GM23248 (cell line): ENCODE results near the gene LSM3. TPM values are rescaled to one million over a fixed set of nuclear protein-coding genes. Genes with fewer than 3 reads are reported as not detected.

ENCODE experiments used
- DNase-seq: peaks from one replicate; pipeline ENCODE4 v3.0.0-alpha.2; 2015
- H2AFZ ChIP-seq: fragments of 200-600 bp; sonication (generic); 2 replicates; pipeline ENCODE4 v1.6.1; 2016; ENCODE audit warnings: antibody characterized with exemption
- H3F3A ChIP-seq: fragments of 200-600 bp; sonication (generic); 2 replicates; pipeline ENCODE4 v1.6.1; 2016; ENCODE audit warnings: mild to moderate bottlenecking, antibody characterized with exemption, mixed run types; ENCODE audit not compliant: insufficient read depth
- H3K27ac ChIP-seq: fragments of 200-600 bp; sonication (generic); 2 replicates; pipeline ENCODE4 v1.5.1; 2016; ENCODE audit warnings: mild to moderate bottlenecking
- H3K27me3 ChIP-seq: fragments of 200-600 bp; sonication (generic); replicated peaks from 2 replicates; pipeline ENCODE4 v1.6.1; 2016; ENCODE audit warnings: mild to moderate bottlenecking; ENCODE audit not compliant: insufficient read depth
- H3K36me3 ChIP-seq: fragments of 200-600 bp; sonication (generic); 2 replicates; pipeline ENCODE4 v1.6.1; 2016; ENCODE audit warnings: low read depth, mild to moderate bottlenecking
- H3K4me1 ChIP-seq: fragments of 200-600 bp; sonication (generic); 2 replicates; pipeline ENCODE4 v1.6.1; 2016; ENCODE audit warnings: mild to moderate bottlenecking; ENCODE audit not compliant: insufficient read depth
- H3K4me2 ChIP-seq: fragments of 200-600 bp; sonication (generic); one replicate; pipeline ENCODE4 v1.6.1; 2016; ENCODE audit warnings: mild to moderate bottlenecking; ENCODE audit not compliant: unreplicated experiment
- H3K4me3 ChIP-seq: fragments of 200-600 bp; sonication (generic); 2 replicates; pipeline ENCODE4 v1.5.1; 2016; ENCODE audit warnings: mild to moderate bottlenecking
- H3K79me2 ChIP-seq: fragments of 200-600 bp; sonication (generic); 2 replicates; pipeline ENCODE4 v1.6.1; 2016; ENCODE audit warnings: mild to moderate bottlenecking; ENCODE audit not compliant: insufficient read depth
- H3K9ac ChIP-seq: fragments of 200-600 bp; sonication (generic); 2 replicates; pipeline ENCODE4 v1.6.1; 2016; ENCODE audit warnings: mild to moderate bottlenecking
- H3K9me2 ChIP-seq: fragments of 200-600 bp; sonication (generic); 2 replicates; pipeline ENCODE4 v1.6.1; 2016; ENCODE audit warnings: mixed run types, mild to moderate bottlenecking, moderate library complexity; ENCODE audit not compliant: insufficient read depth
- H3K9me3 ChIP-seq: fragments of 200-600 bp; sonication (generic); one replicate; pipeline ENCODE4 v1.6.1; 2017; ENCODE audit warnings: low read depth
- H4K20me1 ChIP-seq: fragments of 200-600 bp; sonication (generic); 2 replicates; pipeline ENCODE4 v1.6.0; 2016; ENCODE audit not compliant: insufficient read depth
- EZH2 ChIP-seq: fragments of 200-600 bp; sonication (generic); IDR thresholded peaks from 2 replicates; pipeline ENCODE4 v1.6.1; 2018; ENCODE audit warnings: antibody characterized with exemption, mild to moderate bottlenecking; ENCODE audit not compliant: insufficient read depth, poor library complexity, severe bottlenecking
- EZH2phosphoT487 ChIP-seq: fragments of 200-600 bp; sonication (generic); IDR thresholded peaks from 2 replicates; pipeline ENCODE4 v1.6.1; 2018; ENCODE audit warnings: antibody characterized with exemption, moderate library complexity, mild to moderate bottlenecking, low read depth; ENCODE audit not compliant: insufficient read depth
- WGBS, 2 experiments: methylation state at CpG; one replicate each; pipeline ENCODE4 v1.1.6; 2015 to 2017; ENCODE audit warnings: low lambda C conversion rate in 2 of 2, low coverage in 1 of 2; ENCODE audit errors: missing lambda C conversion rate in 2 of 2; 5-methylcytosine and 5-hydroxymethylcytosine counted together
- in situ Hi-C: fragments of 300-500 bp; cut with MboI; formaldehyde crosslinking; loops from 2 replicates; pipeline ENCODE4 v1.15.0; 2020
- polyA plus RNA-seq: library from polyadenylated mRNA; unstranded; fragments of >200 nt; fragmentation: Nextera tagmentation; extraction: Ambion mirVana; gene quantifications from 2 replicates; pipeline ENCODE4 v1.2.1, GENCODE V29; 2016
- total RNA-seq: library from RNA; depleted of rRNA; stranded (reverse); fragments of >200 nt; shearing (Covaris generic); gene quantifications from 2 replicates; pipeline ENCODE4 v1.2.3, GENCODE V29; 2014

LSM3 gene
- total and polyA plus RNA-seq, 2 experiments from 2014 or later = 9.4 to 32.3 TPM

- no peaks in the 10 kb centered on the region for H3K9me2 ChIP-seq
- no peak overlapping the region for H3K4me3 ChIP-seq
- peaks cover 17% of the 10 kb centered on the region for H3F3A ChIP-seq
- H3K9ac ChIP-seq = no peak overlapping the region
- H3K9me3 ChIP-seq = no peaks in the 10 kb centered on the region
- no peak for DNase-seq
- in situ Hi-C loops = no loop called here
- H2AFZ ChIP-seq = no peak overlapping the region
- no peaks in the 10 kb centered on the region for H3K79me2 ChIP-seq
- 91 to 96% methylated on average over 4 of the region's 4 CpGs for WGBS, 2 experiments
- H3K36me3 ChIP-seq = no peaks in the 10 kb centered on the region
- H3K4me2 ChIP-seq = no peak overlapping the region
- H3K4me1 ChIP-seq = peaks cover 43% of the 10 kb centered on the region
- no peak overlapping the region for H3K27ac ChIP-seq
- no peaks in the 10 kb centered on the region for H4K20me1 ChIP-seq
- no peaks in the 10 kb centered on the region for H3K27me3 ChIP-seq
- TF ChIP-seq EZH2 (no peak), EZH2phosphoT487 (no peak)
Observed at GRCh38 chr3:14208168-14208567, 29.6 kb downstream of the LSM3 start.

DNA sequence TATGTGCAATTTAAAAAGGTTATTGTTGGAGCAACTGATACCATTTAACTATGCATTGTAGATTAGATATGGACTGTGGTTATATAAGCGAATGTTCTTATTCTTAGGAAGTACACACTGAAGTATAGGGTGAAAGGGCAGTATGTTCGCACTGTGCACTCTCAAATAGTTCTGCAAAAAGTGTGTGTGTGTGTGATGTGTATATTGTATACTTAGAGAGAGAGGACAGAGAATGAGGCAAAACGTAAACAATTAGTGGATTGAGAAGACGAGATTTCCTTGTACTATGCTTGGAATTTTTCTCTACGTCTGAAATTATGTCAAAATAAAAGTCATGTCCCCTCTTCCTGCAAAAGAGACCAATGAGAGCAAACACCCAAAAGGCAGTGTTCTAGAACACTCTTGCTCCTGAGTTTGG lies 30.4 kb downstream of the LSM3 start:
- no peaks in the 10 kb centered on the region for H3K9me3 ChIP-seq
- 80 to 82% methylated on average over 5 of the region's 5 CpGs for WGBS, 2 experiments
- in situ Hi-C loops = no loop called here
- H3K9me2 ChIP-seq = no peaks in the 10 kb centered on the region
- no peak for DNase-seq
- no peak overlapping the region for H3K4me2 ChIP-seq
- no peak overlapping the region for H3K4me3 ChIP-seq
- peaks cover 17% of the 10 kb centered on the region for H3F3A ChIP-seq
- peaks cover 36% of the 10 kb centered on the region for H3K4me1 ChIP-seq
- H3K27me3 ChIP-seq = no peaks in the 10 kb centered on the region
- no peaks in the 10 kb centered on the region for H3K36me3 ChIP-seq
- H2AFZ ChIP-seq = no peak overlapping the region
- no peak overlapping the region for H3K27ac ChIP-seq
- H3K9ac ChIP-seq = no peak overlapping the region
- no peaks in the 10 kb centered on the region for H3K79me2 ChIP-seq
- no peak for TF ChIP-seq EZH2
- no peak for TF ChIP-seq EZH2phosphoT487
- H4K20me1 ChIP-seq = no peaks in the 10 kb centered on the region

- H2AFZ ChIP-seq = no peak overlapping the region
- in situ Hi-C loops = no loop called here
- H3F3A ChIP-seq = peaks cover 17% of the 10 kb centered on the region
- no peak overlapping the region for H3K27ac ChIP-seq
- H3K27me3 ChIP-seq = no peaks in the 10 kb centered on the region
- H3K9me2 ChIP-seq = no peaks in the 10 kb centered on the region
- no peak for TF ChIP-seq EZH2
- TF ChIP-seq EZH2phosphoT487 = no peak
- H3K36me3 ChIP-seq = no peaks in the 10 kb centered on the region
- WGBS, 2 experiments = 43 to 44% methylated on average over 14 of the region's 14 CpGs
- peaks cover 34% of the 10 kb centered on the region for H3K4me1 ChIP-seq
- H4K20me1 ChIP-seq = no peaks in the 10 kb centered on the region
- DNase-seq = peak; percentile 50
- H3K4me3 ChIP-seq = no peak overlapping the region
- peak overlapping the region; percentile 81 for H3K4me2 ChIP-seq
- no peaks in the 10 kb centered on the region for H3K9me3 ChIP-seq
- no peaks in the 10 kb centered on the region for H3K79me2 ChIP-seq
- H3K9ac ChIP-seq = no peak overlapping the region
Observed at GRCh38 chr3:14209581-14210289, 31.1 kb downstream of the LSM3 start.

DNA sequence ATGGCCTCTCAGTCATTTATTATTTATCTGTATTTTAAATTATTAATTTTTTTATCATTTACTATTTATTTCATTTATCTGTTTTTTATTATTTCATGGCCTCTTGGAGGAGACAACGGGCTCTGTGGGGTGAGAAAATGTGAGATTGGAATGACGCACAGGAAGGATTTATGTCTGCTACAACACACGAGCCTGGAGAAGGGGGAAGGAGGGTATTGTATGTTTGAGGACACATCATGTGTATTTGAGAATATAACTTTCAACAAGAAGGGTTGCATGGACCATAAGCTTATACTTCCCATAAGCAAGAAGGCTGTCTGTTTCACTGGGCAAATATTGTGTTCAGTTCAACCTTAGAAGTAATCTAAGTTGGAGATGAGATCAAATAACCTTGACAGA lies 31.7 kb downstream of the LSM3 start:
- Histone ChIP-seq H3K27ac (peak overlapping the region; percentile 47; the same call in 1 of the 2 replicates), H3F3A (peaks cover 17% of the 10 kb centered on the region), H3K9ac (no peak overlapping the region), H3K9me3 (no peaks in the 10 kb centered on the region), H3K79me2 (no peaks in the 10 kb centered on the region), H3K4me3 (0 out of 2 replicates have a peak overlapping the region, but pooled peaks have one; percentile 18), H3K4me1 (peaks cover 34% of the 10 kb centered on the region), H3K9me2 (no peaks in the 10 kb centered on the region), H4K20me1 (no peaks in the 10 kb centered on the region), H3K27me3 (no peaks in the 10 kb centered on the region), H2AFZ (no peak overlapping the region), H3K4me2 (peak overlapping the region; percentile 81), H3K36me3 (no peaks in the 10 kb centered on the region)
- TF ChIP-seq EZH2phosphoT487 = no peak
- no peak for TF ChIP-seq EZH2
- 67 to 68% methylated on average over 3 of the region's 3 CpGs for WGBS, 2 experiments
- no peak for DNase-seq
- in situ Hi-C loops = no loop called here
